Hematopoietic multipotent progenitor cell treated with erythropoietin and hydrocortisone succinate and interleukin-3 and kit ligand, for 17 days (in vitro differentiated cells): ENCODE measurements around the gene RAD51C.
"Not testable (repeated sequence)": the region's sequence is repeated elsewhere in the genome, so short reads cannot be mapped to it uniquely, and the experiment has no call there.

Source experiments
- DNase-seq: peaks from one replicate; pipeline ENCODE4 v3.0.0-alpha.2; 2015; ENCODE audit warnings: low spot score

The RAD51C gene

GRCh38 chr17:58684462-58684861, 7.9 kb upstream of the RAD51C start:
- not testable (repeated sequence) for DNase-seq

- DNase-seq, result no peak
Observed at GRCh38 chr17:58686980-58687379, 5.4 kb upstream of the RAD51C start.

- no peak for DNase-seq
Observed at GRCh38 chr17:58688521-58688920, 3.9 kb upstream of the RAD51C start.

GRCh38 chr17:58690033-58690432, 2.4 kb upstream of the RAD51C start:
- DNase-seq, result not testable (repeated sequence)

- no peak for DNase-seq
Observed at GRCh38 chr17:58691701-58692238, 632 bp upstream of the RAD51C start, which contains the start of gene TEX14. TSS of gene TEX14 (minus strand) at chr17:58692045. CDS start at chr17:58652001, 40,044 bp downstream.

- DNase-seq, result no peak
Observed at GRCh38 chr17:58693208-58693607, 806 bp downstream of the RAD51C start.

GRCh38 chr17:58693751-58694150, 1.3 kb downstream of the RAD51C start:
- DNase-seq, result no peak

- DNase-seq, result no peak
Observed at GRCh38 chr17:58694302-58694701, 1.9 kb downstream of the RAD51C start.

GRCh38 chr17:58694826-58695225, 2.4 kb downstream of the RAD51C start:
- DNase-seq, result no peak

- DNase-seq, result no peak
Observed at GRCh38 chr17:58699771-58700170, 7.4 kb downstream of the RAD51C start.

GRCh38 chr17:58702045-58702476, 9.7 kb downstream of the RAD51C start:
- DNase-seq, result no peak

GRCh38 chr17:58702708-58703107, 10.3 kb downstream of the RAD51C start:
- DNase-seq, result no peak

- DNase-seq, result no peak
Observed at GRCh38 chr17:58703137-58703915, 10.9 kb downstream of the RAD51C start.

- DNase-seq, result no peak
Observed at GRCh38 chr17:58703916-58704286, 11.5 kb downstream of the RAD51C start.

GRCh38 chr17:58706351-58707140, 14.1 kb downstream of the RAD51C start:
- no peak for DNase-seq

GRCh38 chr17:58710948-58711552, 18.6 kb downstream of the RAD51C start:
- peak; percentile 65 for DNase-seq

GRCh38 chr17:58722274-58722673, 29.9 kb downstream of the RAD51C start:
- DNase-seq, result no peak

- no peak for DNase-seq
Observed at GRCh38 chr17:58722696-58723095, 30.3 kb downstream of the RAD51C start.

GRCh38 chr17:58728798-58729197, 36.4 kb downstream of the RAD51C start:
- DNase-seq, result no peak

- no peak for DNase-seq
Observed at GRCh38 chr17:58730937-58731336, 38.5 kb downstream of the RAD51C start.

- no peak for DNase-seq
Observed at GRCh38 chr17:58734040-58734439, 41.6 kb downstream of the RAD51C start.

- DNase-seq, result no peak
Observed at GRCh38 chr17:58734811-58735210, 42.4 kb downstream of the RAD51C start.
